Measurements from ENCODE around the gene CCL17.
A peak's percentile ranks its signal among the peaks of the same experiment; 100 is the strongest.
"Not testable (repeated sequence)": the region's sequence is repeated elsewhere in the genome, so short reads cannot be mapped to it uniquely, and the experiment has no call there.

Gene CCL17

DNA sequence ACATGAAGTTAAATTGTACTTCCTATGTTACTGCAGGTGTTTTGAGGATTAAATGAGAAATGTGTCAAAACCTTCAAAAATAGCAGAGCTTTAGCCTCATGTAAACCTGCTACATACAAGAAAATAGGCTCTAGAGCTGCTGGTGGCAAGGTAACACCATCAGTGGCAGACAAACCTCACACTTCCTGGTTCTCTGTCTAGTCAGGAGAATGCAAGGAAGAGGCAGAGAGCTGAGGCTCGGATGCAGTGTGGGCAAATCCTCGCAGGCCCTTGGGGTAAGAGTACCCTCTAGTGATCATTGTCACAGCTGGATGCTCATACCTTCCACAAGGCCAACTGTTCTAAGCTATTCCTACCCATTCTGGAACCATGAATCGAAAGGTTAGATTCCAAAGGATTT, 28.4 kb downstream of the CCL17 start:
- H3K4me1 ChIP-seq (ENCODE audit: control insufficient read depth, insufficient read depth, low read length), result no peaks in the 10 kb centered on the region
- no peaks in the 10 kb centered on the region for H3K27me3 ChIP-seq (ENCODE audit: control insufficient read depth, insufficient read depth, low read length)
- DNase-seq (ENCODE audit: low read depth, low spot score), result no peak
- no peak overlapping the region for H3K4me3 ChIP-seq (ENCODE audit: low read length)
- H3K36me3 ChIP-seq (ENCODE audit: control insufficient read depth, insufficient read depth, low read length), result peaks cover 21% of the 10 kb centered on the region
- no peaks in the 10 kb centered on the region for H3K9me3 ChIP-seq (ENCODE audit: control insufficient read depth, insufficient read depth, low read length)
- no CpG with 5 or more reads among the region's 3 CpGs for WGBS (ENCODE audit: insufficient coverage, insufficient read length)
- no peak overlapping the region for H3K27ac ChIP-seq (ENCODE audit: low read length)

DNA sequence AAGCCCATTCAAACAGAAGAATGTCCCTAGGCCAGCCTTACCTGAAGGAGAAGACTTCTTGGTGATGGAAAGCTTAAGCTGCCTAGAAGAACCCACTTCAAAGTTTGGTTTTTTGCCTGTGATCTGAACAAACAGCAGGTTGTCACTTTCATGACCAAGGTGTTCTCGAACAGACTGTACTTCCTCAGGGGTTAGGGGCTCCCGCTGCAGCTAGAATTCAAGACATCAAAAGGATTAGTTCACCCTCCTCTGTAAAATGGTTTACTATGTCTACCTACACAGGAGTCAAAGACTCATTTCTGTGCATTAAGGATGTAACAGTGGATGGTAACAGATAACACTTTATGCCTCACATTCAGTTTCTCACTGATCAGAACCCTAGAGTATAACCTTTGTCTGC, 29.4 kb downstream of the CCL17 start:
- WGBS (ENCODE audit: insufficient coverage, insufficient read length), result no CpG with 5 or more reads among the region's 2 CpGs
- no peak overlapping the region for H3K27ac ChIP-seq (ENCODE audit: low read length)
- no peak for DNase-seq (ENCODE audit: low read depth, low spot score)
- peaks cover 19% of the 10 kb centered on the region for H3K36me3 ChIP-seq (ENCODE audit: control insufficient read depth, insufficient read depth, low read length)
- H3K9me3 ChIP-seq (ENCODE audit: control insufficient read depth, insufficient read depth, low read length), result no peaks in the 10 kb centered on the region
- no peaks in the 10 kb centered on the region for H3K27me3 ChIP-seq (ENCODE audit: control insufficient read depth, insufficient read depth, low read length)
- H3K4me1 ChIP-seq (ENCODE audit: control insufficient read depth, insufficient read depth, low read length), result no peaks in the 10 kb centered on the region
- no peak overlapping the region for H3K4me3 ChIP-seq (ENCODE audit: low read length)

DNA sequence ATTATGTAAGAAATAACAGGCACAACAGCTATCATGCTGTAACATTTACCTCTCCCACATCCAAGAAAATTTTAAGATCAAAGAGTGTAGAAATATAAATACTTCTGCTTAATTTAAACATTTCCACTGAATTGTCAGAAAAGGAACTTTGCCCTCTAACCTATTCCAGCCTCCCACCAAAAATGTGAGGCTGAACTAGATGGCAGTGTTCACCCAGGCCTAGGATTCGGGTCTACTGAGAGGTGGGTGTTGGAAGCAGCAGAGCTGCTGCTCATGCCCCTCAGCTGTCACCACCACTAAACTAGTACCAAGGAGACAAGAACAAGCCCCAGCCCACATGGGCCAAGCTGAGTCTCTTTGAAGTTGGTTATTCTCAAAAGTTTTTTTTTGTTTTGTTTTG, 31.3 kb downstream of the CCL17 start:
- H3K4me3 ChIP-seq (ENCODE audit: low read length), result no peak overlapping the region
- H3K36me3 ChIP-seq (ENCODE audit: control insufficient read depth, insufficient read depth, low read length), result peaks cover 15% of the 10 kb centered on the region
- WGBS (ENCODE audit: insufficient coverage, insufficient read length), result no CpG with 5 or more reads among the region's 1 CpG
- no peak overlapping the region for H3K27ac ChIP-seq (ENCODE audit: low read length)
- H3K27me3 ChIP-seq (ENCODE audit: control insufficient read depth, insufficient read depth, low read length), result no peaks in the 10 kb centered on the region
- H3K9me3 ChIP-seq (ENCODE audit: control insufficient read depth, insufficient read depth, low read length), result no peaks in the 10 kb centered on the region
- no peak for DNase-seq (ENCODE audit: low read depth, low spot score)
- H3K4me1 ChIP-seq (ENCODE audit: control insufficient read depth, insufficient read depth, low read length), result no peaks in the 10 kb centered on the region

DNA sequence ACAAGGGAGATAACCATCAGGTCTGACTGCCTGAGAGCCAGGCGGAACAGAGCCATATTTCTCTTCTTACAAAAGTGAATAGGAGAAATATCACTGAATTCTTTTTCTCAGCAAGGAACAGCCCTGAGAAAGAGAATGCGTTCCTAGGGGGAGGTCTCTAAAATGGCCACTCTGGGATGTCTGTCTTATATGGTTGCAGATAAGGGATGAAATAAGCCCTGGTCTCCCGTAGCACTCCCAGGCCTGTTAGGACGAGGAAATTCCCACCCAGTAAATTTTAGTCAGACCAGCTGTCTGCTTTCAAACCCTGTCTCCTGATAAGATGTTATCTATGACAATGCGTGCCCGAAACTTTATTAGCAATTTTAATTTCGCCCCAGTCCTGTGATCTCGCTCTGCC, 35.4 kb downstream of the CCL17 start:
- not testable (repeated sequence) for H3K4me1 ChIP-seq (ENCODE audit: control insufficient read depth, insufficient read depth, low read length); H3K36me3 ChIP-seq (ENCODE audit: control insufficient read depth, insufficient read depth, low read length)

DNA sequence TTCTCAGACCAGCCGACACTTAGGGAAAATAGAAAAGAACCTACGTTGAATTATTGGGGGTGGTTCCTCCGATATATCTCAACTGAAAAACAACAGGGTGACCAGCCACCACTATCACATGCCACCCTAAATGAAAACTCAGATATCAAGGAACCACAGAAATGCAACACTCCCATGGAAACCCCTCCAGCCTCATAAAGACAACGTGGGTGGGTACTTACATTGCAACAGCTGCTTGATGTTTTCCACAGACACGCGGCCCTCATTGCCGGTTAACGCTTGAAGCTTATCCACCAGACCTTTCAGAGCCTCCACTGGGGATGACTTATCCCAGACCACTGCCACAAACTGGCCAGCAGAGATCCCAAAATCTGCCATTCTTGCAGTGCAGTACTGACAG, 36.0 kb downstream of the CCL17 start:
- H3K4me3 ChIP-seq (ENCODE audit: low read length); H3K27ac ChIP-seq (ENCODE audit: low read length); H3K9me3 ChIP-seq (ENCODE audit: control insufficient read depth, insufficient read depth, low read length); DNase-seq (ENCODE audit: low read depth, low spot score); H3K4me1 ChIP-seq (ENCODE audit: control insufficient read depth, insufficient read depth, low read length); H3K27me3 ChIP-seq (ENCODE audit: control insufficient read depth, insufficient read depth, low read length); H3K36me3 ChIP-seq (ENCODE audit: control insufficient read depth, insufficient read depth, low read length): not testable (repeated sequence)
- WGBS (ENCODE audit: insufficient coverage, insufficient read length), result no CpG with 5 or more reads among the region's 8 CpGs

More for the DNA sequence above, 35.4 kb downstream of the CCL17 start:
- H3K27ac ChIP-seq (ENCODE audit: low read length); H3K4me3 ChIP-seq (ENCODE audit: low read length); H3K9me3 ChIP-seq (ENCODE audit: control insufficient read depth, insufficient read depth, low read length); H3K27me3 ChIP-seq (ENCODE audit: control insufficient read depth, insufficient read depth, low read length); DNase-seq (ENCODE audit: low read depth, low spot score): not testable (repeated sequence)
- WGBS (ENCODE audit: insufficient coverage, insufficient read length), result no CpG with 5 or more reads among the region's 8 CpGs

GRCh38 chr16:57444711-57445110, 40.1 kb downstream of the CCL17 start:
- no peaks in the 10 kb centered on the region for H3K9me3 ChIP-seq (ENCODE audit: control insufficient read depth, insufficient read depth, low read length)
- no peak for DNase-seq (ENCODE audit: low read depth, low spot score)
- no peaks in the 10 kb centered on the region for H3K27me3 ChIP-seq (ENCODE audit: control insufficient read depth, insufficient read depth, low read length)
- no CpG with 5 or more reads among the region's 3 CpGs for WGBS (ENCODE audit: insufficient coverage, insufficient read length)
- no peaks in the 10 kb centered on the region for H3K4me1 ChIP-seq (ENCODE audit: control insufficient read depth, insufficient read depth, low read length)
- H3K36me3 ChIP-seq (ENCODE audit: control insufficient read depth, insufficient read depth, low read length), result no peaks in the 10 kb centered on the region; the same call in 1 of the 2 replicates
- no peak overlapping the region for H3K27ac ChIP-seq (ENCODE audit: low read length)
- no peak overlapping the region for H3K4me3 ChIP-seq (ENCODE audit: low read length)

GRCh38 chr16:57445510-57445909, 40.9 kb downstream of the CCL17 start:
- Histone ChIP-seq H3K4me3 (ENCODE audit: low read length) (no peak overlapping the region), H3K36me3 (ENCODE audit: control insufficient read depth, insufficient read depth, low read length) (no peaks in the 10 kb centered on the region; the same call in 1 of the 2 replicates), H3K27ac (ENCODE audit: low read length) (no peak overlapping the region), H3K4me1 (ENCODE audit: control insufficient read depth, insufficient read depth, low read length) (no peaks in the 10 kb centered on the region), H3K27me3 (ENCODE audit: control insufficient read depth, insufficient read depth, low read length) (no peaks in the 10 kb centered on the region), H3K9me3 (ENCODE audit: control insufficient read depth, insufficient read depth, low read length) (no peaks in the 10 kb centered on the region)
- DNase-seq (ENCODE audit: low read depth, low spot score), result no peak
- no CpG with 5 or more reads among the region's 2 CpGs for WGBS (ENCODE audit: insufficient coverage, insufficient read length)

GRCh38 chr16:57446531-57447185, 42.1 kb downstream of the CCL17 start:
- Histone ChIP-seq H3K9me3 (ENCODE audit: control insufficient read depth, insufficient read depth, low read length) (no peaks in the 10 kb centered on the region), H3K27ac (ENCODE audit: low read length) (no peak overlapping the region), H3K27me3 (ENCODE audit: control insufficient read depth, insufficient read depth, low read length) (no peaks in the 10 kb centered on the region), H3K36me3 (ENCODE audit: control insufficient read depth, insufficient read depth, low read length) (no peaks in the 10 kb centered on the region), H3K4me3 (ENCODE audit: low read length) (peak overlapping the region; percentile 92), H3K4me1 (ENCODE audit: control insufficient read depth, insufficient read depth, low read length) (no peaks in the 10 kb centered on the region)
- no peak for DNase-seq (ENCODE audit: low read depth, low spot score)
- no CpG with 5 or more reads among the region's 28 CpGs for WGBS (ENCODE audit: insufficient coverage, insufficient read length)

DNA sequence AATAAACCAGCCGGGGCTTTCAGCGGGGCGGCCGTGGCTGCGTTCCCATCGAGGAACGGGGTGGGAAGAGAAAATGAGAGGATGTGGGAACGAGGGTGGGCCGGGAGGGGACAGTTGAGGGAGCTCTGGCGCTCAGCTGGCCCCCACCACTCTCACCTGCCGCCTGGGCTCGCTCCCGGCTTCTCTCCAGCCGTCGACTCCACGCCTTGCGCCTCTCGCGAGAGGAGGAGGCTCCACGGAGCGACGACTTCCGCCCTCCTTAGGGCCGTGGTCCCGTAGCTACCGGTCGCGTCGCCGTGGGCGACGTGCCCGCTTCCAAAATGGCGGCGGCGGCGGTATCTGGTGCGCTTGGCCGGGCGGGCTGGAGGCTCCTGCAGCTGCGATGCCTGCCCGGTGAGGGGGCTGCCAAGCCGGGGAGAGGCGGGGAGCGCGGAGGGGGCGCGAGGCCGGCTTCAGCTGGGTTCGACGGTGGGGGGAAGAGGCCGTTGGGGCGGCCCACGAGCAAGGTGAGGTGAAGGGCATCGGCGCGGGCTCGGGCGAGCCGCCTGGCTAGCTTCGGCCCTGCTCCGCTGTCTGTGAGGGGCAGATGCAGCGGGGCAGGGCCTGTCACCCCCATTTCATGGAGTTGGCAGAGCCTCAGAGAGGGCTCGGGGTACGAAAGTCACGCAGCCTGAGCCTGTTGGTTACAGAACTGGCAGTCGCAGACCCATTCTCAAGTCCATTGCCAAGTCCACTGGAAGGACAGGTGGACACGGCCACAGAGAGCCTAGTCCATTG, 42.8 kb downstream of the CCL17 start, which contains the start of the genes CIAPIN1 and COQ9:
TSS of gene CIAPIN1 (minus strand) at position 200 of the 777 bp plus-strand sequence. CDS start 6,457 bp downstream, outside the sequence.
TSS of gene COQ9 (plus strand) at position 294 of the 777 bp plus-strand sequence. CDS start at position 321, 27 bp downstream.
- Histone ChIP-seq H3K4me3 (ENCODE audit: low read length) (peak within 1 kb of the TSS; percentile 92), H3K4me1 (ENCODE audit: control insufficient read depth, insufficient read depth, low read length) (no peaks in the 10 kb centered on the region), H3K9me3 (ENCODE audit: control insufficient read depth, insufficient read depth, low read length) (no peaks in the 10 kb centered on the region), H3K27me3 (ENCODE audit: control insufficient read depth, insufficient read depth, low read length) (no peaks in the 10 kb centered on the region), H3K27ac (ENCODE audit: low read length) (no peak within 1 kb of the TSS), H3K36me3 (ENCODE audit: control insufficient read depth, insufficient read depth, low read length) (no peaks in the 10 kb centered on the region)
- WGBS (ENCODE audit: insufficient coverage, insufficient read length), result no CpG with 5 or more reads among the region's 68 CpGs
- DNase-seq (ENCODE audit: low read depth, low spot score), result peak; percentile 70

GRCh38 chr16:57452021-57452420, 47.5 kb downstream of the CCL17 start:
- H3K9me3 ChIP-seq (ENCODE audit: control insufficient read depth, insufficient read depth, low read length), result no peaks in the 10 kb centered on the region
- H3K27ac ChIP-seq (ENCODE audit: low read length), result no peak overlapping the region
- no CpG with 5 or more reads among the region's 10 CpGs for WGBS (ENCODE audit: insufficient coverage, insufficient read length)
- no peak overlapping the region for H3K4me3 ChIP-seq (ENCODE audit: low read length)
- DNase-seq (ENCODE audit: low read depth, low spot score), result no peak
- no peaks in the 10 kb centered on the region for H3K4me1 ChIP-seq (ENCODE audit: control insufficient read depth, insufficient read depth, low read length)
- H3K27me3 ChIP-seq (ENCODE audit: control insufficient read depth, insufficient read depth, low read length), result no peaks in the 10 kb centered on the region
- peaks cover 9% of the 10 kb centered on the region; the same call in 1 of the 2 replicates for H3K36me3 ChIP-seq (ENCODE audit: control insufficient read depth, insufficient read depth, low read length)

Data from iPS DF 6.9 (cell line).